HepG2 (cell line): Measurements from ENCODE around the gene RBM12. TPM values are rescaled to one million over a fixed set of nuclear protein-coding genes. Genes with fewer than 3 reads are reported as not detected.

ENCODE experiments used
- E2F1 ChIP-seq: sonication (generic); formaldehyde crosslinking; IDR thresholded peaks from 2 replicates; pipeline ENCODE4 v1.5.0; 2020; ENCODE audit warnings: missing genetic modification reagents
- EHMT2 ChIP-seq: fragments of 200-600 bp; sonication (generic); IDR thresholded peaks from 2 replicates; pipeline ENCODE4 v1.7.0; 2017; ENCODE audit warnings: antibody characterized with exemption, low read depth, low read length, borderline replicate concordance
- HNF1A ChIP-seq, 2 experiments: sonication (generic) in 1 of 2; formaldehyde crosslinking in 1 of 2; IDR thresholded peaks; 2 replicates each; pipeline versions ENCODE4 v1.4.0 to v1.6.1; 2016 to 2020; ENCODE audit warnings: borderline replicate concordance in 1 of 2, low read depth in 1 of 2, mild to moderate bottlenecking in 1 of 2, missing genetic modification reagents in 1 of 2
- HNF1B ChIP-seq: sonication (generic); formaldehyde crosslinking; IDR thresholded peaks from 2 replicates; pipeline ENCODE4 v1.5.1; 2020; ENCODE audit warnings: mild to moderate bottlenecking, moderate library complexity, missing genetic modification reagents
- HNF4A ChIP-seq: sonication (generic); formaldehyde crosslinking; IDR thresholded peaks from 2 replicates; pipeline ENCODE4 v1.4.0; 2020; ENCODE audit warnings: missing genetic modification reagents
- IKZF1 ChIP-seq: fragments of 450-650 bp; IDR thresholded peaks from 2 replicates; pipeline ENCODE4 v1.7.1; 2016
- MXI1 ChIP-seq: IDR thresholded peaks from 3 replicates; pipeline ENCODE4 v1.6.1; 2012; ENCODE audit warnings: low read depth, low read length, inconsistent platforms, borderline replicate concordance
- MYC ChIP-seq: sonication (generic); formaldehyde crosslinking; IDR thresholded peaks from 2 replicates; pipeline ENCODE4 v1.9.0; 2021; ENCODE audit warnings: missing genetic modification reagents, borderline replicate concordance
- SMARCE1 ChIP-seq: fragments of 450-650 bp; IDR thresholded peaks from 2 replicates; pipeline ENCODE4 v1.6.1; 2017; ENCODE audit warnings: borderline replicate concordance
- TBX3 ChIP-seq: fragments of 450-650 bp; IDR thresholded peaks from 2 replicates; pipeline ENCODE4 v1.6.1; 2017; ENCODE audit warnings: antibody characterized with exemption, mild to moderate bottlenecking, inconsistent platforms, borderline replicate concordance
- ZC3H13 ChIP-seq: sonication (generic); formaldehyde crosslinking; IDR thresholded peaks from 2 replicates; pipeline ENCODE4 v1.8.1; 2023; ENCODE audit warnings: mild to moderate bottlenecking, missing genetic modification reagents, moderate library complexity
- ZIK1 ChIP-seq: sonication (generic); formaldehyde crosslinking; IDR thresholded peaks from 2 replicates; pipeline ENCODE4 v1.5.0; 2020; ENCODE audit warnings: mild to moderate bottlenecking, low read depth, missing genetic modification reagents, borderline replicate concordance
- ZMYM2 ChIP-seq: sonication (generic); formaldehyde crosslinking; IDR thresholded peaks from 2 replicates; pipeline ENCODE4 v1.8.0; 2022; ENCODE audit warnings: mild to moderate bottlenecking, missing genetic modification reagents
- ZNF264 ChIP-seq: sonication (generic); formaldehyde crosslinking; IDR thresholded peaks from 2 replicates; pipeline ENCODE4 v1.4.0; 2020; ENCODE audit warnings: missing genetic modification reagents
- ZNF333 ChIP-seq: sonication (generic); formaldehyde crosslinking; IDR thresholded peaks from 2 replicates; pipeline ENCODE4 v1.4.0; 2020; ENCODE audit warnings: mild to moderate bottlenecking, missing genetic modification reagents, borderline replicate concordance
- ZNF7 ChIP-seq: IDR thresholded peaks from 2 replicates; pipeline ENCODE4 v1.6.1; 2016; ENCODE audit warnings: missing biosample characterization, missing genetic modification reagents
- ZNF891 ChIP-seq: sonication (generic); formaldehyde crosslinking; IDR thresholded peaks from 2 replicates; pipeline ENCODE4 v1.5.0; 2020; ENCODE audit warnings: mild to moderate bottlenecking, missing genetic modification reagents
- ZSCAN30 ChIP-seq: sonication (generic); formaldehyde crosslinking; IDR thresholded peaks from 2 replicates; pipeline ENCODE4 v1.5.0; 2020; ENCODE audit warnings: mild to moderate bottlenecking, missing genetic modification reagents
- polyA plus RNA-seq, 8 experiments: library from polyadenylated mRNA; depleted of rRNA in 3 of 8; stranded (reverse) in 7 of 8; unstranded in 1 of 8; fragments of >200 nt; fragmentation: Illumina TruSeq in 4 of 8; extraction: Trizol in 4 of 8; gene quantifications; 2 replicates each; pipeline versions ENCODE4 v1.2.1 to v1.2.3, GENCODE V29; 2011 to 2016; ENCODE audit warnings: low read depth in 4 of 8, missing spikeins in 1 of 8, mixed read lengths in 1 of 8; ENCODE audit not compliant: insufficient read depth in 1 of 8
- total RNA-seq, 5 experiments: library from RNA; depleted of rRNA; stranded (reverse); fragments of >200 nt; fragmentation: Illumina TruSeq; extraction: Trizol; gene quantifications; 2 replicates each; pipeline ENCODE4 v1.2.3, GENCODE V29; 2016; ENCODE audit warnings: low read depth in 1 of 5
- TF ChIP-seq, protein P1 (sequence below): sonication (generic); formaldehyde crosslinking; IDR thresholded peaks from 2 replicates; pipeline ENCODE4 v1.4.0; 2020; ENCODE audit warnings: missing genetic modification reagents, mild to moderate bottlenecking, borderline replicate concordance

The RBM12 gene
- total and polyA plus RNA-seq, 2 of the 13 experiments (the other 11 are each of a cell fraction or from before 2014, with no cell fraction given) = 97.9 to 104 TPM

DNA sequence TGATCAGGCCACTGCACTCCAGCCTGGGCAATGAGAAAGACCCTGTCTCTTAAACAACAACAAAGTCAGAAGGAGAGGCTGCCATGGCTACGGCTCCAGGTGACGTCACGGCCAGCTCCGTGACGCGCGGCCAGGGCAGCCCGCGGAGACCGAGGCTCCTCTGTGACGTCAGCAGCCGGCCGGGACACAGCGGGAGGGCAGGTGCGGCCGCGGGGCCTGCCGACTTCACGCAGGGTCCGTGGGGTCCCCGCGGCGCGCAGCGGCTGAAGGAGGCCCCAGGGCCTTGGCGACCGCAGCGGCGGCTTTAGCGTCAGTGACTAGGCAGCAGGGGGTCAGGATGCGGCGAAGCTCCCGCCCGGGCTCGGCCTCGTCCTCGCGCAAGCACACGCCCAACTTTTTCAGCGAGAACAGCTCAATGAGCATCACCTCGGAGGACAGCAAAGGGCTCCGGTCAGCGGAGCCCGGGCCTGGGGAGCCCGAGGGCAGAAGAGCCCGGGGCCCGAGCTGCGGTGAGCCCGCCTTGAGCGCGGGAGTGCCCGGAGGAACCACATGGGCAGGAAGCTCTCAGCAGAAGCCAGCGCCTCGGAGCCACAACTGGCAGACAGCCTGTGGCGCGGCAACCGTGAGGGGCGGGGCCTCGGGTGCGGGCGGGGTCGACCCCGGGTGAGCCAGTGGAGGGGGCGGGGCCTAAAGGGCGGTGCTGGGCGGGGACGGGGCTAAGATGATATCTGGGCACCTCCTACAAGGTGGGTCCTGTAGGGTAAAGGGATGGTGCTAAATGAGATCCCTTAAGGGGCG is 48.8 kb downstream of the RBM12 start, which contains the start of gene SPAG4 (continued):
- peak; percentile 86 for TF ChIP-seq HNF1B (CRISPR knock-in tag)
- peak; percentile 91; the same call in 1 of the 2 replicates for TF ChIP-seq ZSCAN30 (CRISPR knock-in tag)
- TF ChIP-seq ZNF264 (CRISPR knock-in tag) = peak; percentile 95
- TF ChIP-seq MYC (CRISPR knock-in tag) = peak; percentile 93
- TF ChIP-seq ZIK1 (CRISPR knock-in tag) = peak; percentile 95; the same call in 1 of the 2 replicates
- TF ChIP-seq HNF4A (CRISPR knock-in tag) = no peak; the same call in 1 of the 2 replicates
- peak; percentile 99 for TF ChIP-seq ZNF891 (CRISPR knock-in tag)
- no peak for TF ChIP-seq EHMT2
- no peak for TF ChIP-seq HNF1A (IDR thresholded peaks at IDR 0.05; ENCODE audit: low read depth)
- peak; percentile 61 for TF ChIP-seq HNF1A (CRISPR knock-in tag; IDR thresholded peaks at IDR 0.05; ENCODE audit: borderline replicate concordance)
- TF ChIP-seq TBX3 = peak; percentile 61
- no peak for TF ChIP-seq SMARCE1
- TF ChIP-seq ZMYM2 = no peak; the same call in 1 of the 2 replicates
- TF ChIP-seq E2F1 (CRISPR knock-in tag) = peak; percentile 94
- TF ChIP-seq, protein P1, sequence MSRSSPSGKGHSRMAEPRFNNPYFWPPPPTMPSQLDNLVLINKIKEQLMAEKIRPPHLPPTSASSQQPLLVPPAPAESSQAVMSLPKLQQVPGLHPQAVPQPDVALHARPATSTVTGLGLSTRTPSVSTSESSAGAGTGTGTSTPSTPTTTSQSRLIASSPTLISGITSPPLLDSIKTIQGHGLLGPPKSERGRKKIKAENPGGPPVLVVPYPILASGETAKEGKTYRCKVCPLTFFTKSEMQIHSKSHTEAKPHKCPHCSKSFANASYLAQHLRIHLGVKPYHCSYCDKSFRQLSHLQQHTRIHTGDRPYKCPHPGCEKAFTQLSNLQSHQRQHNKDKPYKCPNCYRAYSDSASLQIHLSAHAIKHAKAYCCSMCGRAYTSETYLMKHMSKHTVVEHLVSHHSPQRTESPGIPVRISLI (CRISPR knock-in tag) = no peak
- TF ChIP-seq ZNF333 (CRISPR knock-in tag) = no peak
- TF ChIP-seq MXI1 = peak; percentile 96; the same call in 2 of the 3 replicates
- 0 out of 2 replicates have a peak, but pooled peaks have one; percentile 20 for TF ChIP-seq ZNF7 (CRISPR knock-in tag)
- no peak for TF ChIP-seq IKZF1
- peak; percentile 100 for TF ChIP-seq ZC3H13
